Upper lobe of left lung (tissue), 4 donors: Measurements from ENCODE around the gene SERTAD3.
"Not testable (repeated sequence)": the region's sequence is repeated elsewhere in the genome, so short reads cannot be mapped to it uniquely, and the experiment has no call there.

ENCODE experiments used
- CTCF ChIP-seq, 6 experiments: fragments of 450-650 bp in 4 of 6; fragments of 200-600 bp in 2 of 6; sonication (generic) in 2 of 6; IDR thresholded peaks; one replicate each; pipeline ENCODE4 v1.5.1; 2016 to 2019; ENCODE audit warnings: antibody characterized with exemption in 6 of 6
- EP300 ChIP-seq, 4 donors: sonication (generic); formaldehyde crosslinking; IDR thresholded peaks; one replicate each; pipeline ENCODE4 v1.5.1; 2017; ENCODE audit warnings: antibody characterized with exemption in 4 of 4, control low read depth in 2 of 4
- POLR2A ChIP-seq, 4 donors: fragments of 450-650 bp; IDR thresholded peaks; one replicate each; pipeline ENCODE4 v1.5.1; 2016 to 2017; ENCODE audit warnings: antibody characterized with exemption in 4 of 4, mild to moderate bottlenecking in 2 of 4
- POLR2AphosphoS5 ChIP-seq, 2 donors: sonication (generic); formaldehyde crosslinking; IDR thresholded peaks; one replicate each; pipeline ENCODE4 v1.5.1; 2017; ENCODE audit warnings: antibody characterized with exemption in 2 of 2

DNA sequence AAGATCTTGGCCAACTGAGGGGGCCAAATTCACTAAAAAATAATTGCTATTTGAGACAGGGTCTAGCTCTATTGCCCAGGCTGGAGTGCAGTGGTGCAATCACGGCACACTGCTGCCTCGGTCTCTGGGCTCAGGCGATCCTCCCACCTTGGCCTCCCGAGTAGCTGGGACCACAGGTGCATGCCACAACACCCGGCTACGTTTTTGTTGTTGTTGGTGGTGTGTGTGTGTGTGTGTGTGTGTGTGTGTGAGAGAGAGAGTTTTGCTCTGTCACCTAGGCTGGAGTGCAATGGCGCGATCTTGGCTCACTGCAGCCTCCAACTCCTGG is 35.6 kb downstream of the SERTAD3 start:
- TF ChIP-seq CTCF, POLR2A, POLR2AphosphoS5, EP300 (IDR thresholded peaks at IDR 0.05): not testable (repeated sequence)
